Thyroid gland (tissue), 4 donors: ENCODE measurements around the gene COL18A1. TPM values are rescaled to one million over a fixed set of nuclear protein-coding genes. Genes with fewer than 3 reads are reported as not detected.

Source experiments
- DNase-seq, 2 donors: peaks; one replicate each; pipeline ENCODE4 v3.0.0-alpha.2; 2019
- H3K27ac ChIP-seq, 3 donors: fragments of 200-600 bp; sonication (generic); 1 replicate in 2 of 3; 2 replicates in 1 of 3; pipeline ENCODE4 v1.5.1; 2016 to 2019; ENCODE audit warnings: mild to moderate bottlenecking in 1 of 3, moderate library complexity in 1 of 3
- H3K27me3 ChIP-seq: fragments of 200-600 bp; sonication (generic); one replicate; pipeline ENCODE4 v1.5.1; 2019
- H3K36me3 ChIP-seq, 2 donors: fragments of 200-600 bp; sonication (generic); one replicate each; pipeline ENCODE4 v1.5.1; 2016 to 2019
- H3K4me1 ChIP-seq, 2 donors: fragments of 200-600 bp; sonication (generic); one replicate each; pipeline ENCODE4 v1.5.1; 2017 to 2019
- H3K4me3 ChIP-seq, 3 donors: fragments of 200-600 bp; sonication (generic); replicated peaks in 1 of 3; 1 replicate in 2 of 3; 2 replicates in 1 of 3; pipeline ENCODE4 v1.5.1; 2016; ENCODE audit warnings: mild to moderate bottlenecking in 1 of 3
- H3K9me3 ChIP-seq: fragments of 200-600 bp; sonication (generic); one replicate; pipeline ENCODE4 v1.5.1; 2017
- POLR2A ChIP-seq, 2 donors: fragments of 450-650 bp; IDR thresholded peaks; one replicate each; pipeline ENCODE4 v1.6.1; 2017; ENCODE audit warnings: antibody characterized with exemption in 2 of 2, mild to moderate bottlenecking in 2 of 2, moderate library complexity in 1 of 2
- WGBS, 2 donors: methylation state at CpG; one replicate each; pipeline ENCODE4 v1.1.5; 2017; 5-methylcytosine and 5-hydroxymethylcytosine counted together
- intact Hi-C: fragments of 100-400 bp; cut with DNase I; formaldehyde crosslinking; loops from one replicate; pipeline ENCODE4 v1.15.1; 2023
- total RNA-seq, 4 donors: library from RNA; depleted of rRNA; stranded (reverse); fragments of >200 nt; gene quantifications; one replicate each; pipeline ENCODE4 v1.2.3, GENCODE V29; 2016
- TF ChIP-seq, protein P1 (sequence below), 6 experiments: fragments of 200-600 bp in 3 of 6; fragments of 450-650 bp in 3 of 6; sonication (generic) in 3 of 6; IDR thresholded peaks; one replicate each; pipeline ENCODE4 v1.5.1; 2016 to 2019; ENCODE audit warnings: antibody characterized with exemption in 6 of 6, mild to moderate bottlenecking in 2 of 6, inconsistent platforms in 1 of 6, moderate library complexity in 1 of 6

The COL18A1 gene
- total RNA-seq, 4 donors from 2014 or later: 105 to 264 (median 238) TPM

DNA sequence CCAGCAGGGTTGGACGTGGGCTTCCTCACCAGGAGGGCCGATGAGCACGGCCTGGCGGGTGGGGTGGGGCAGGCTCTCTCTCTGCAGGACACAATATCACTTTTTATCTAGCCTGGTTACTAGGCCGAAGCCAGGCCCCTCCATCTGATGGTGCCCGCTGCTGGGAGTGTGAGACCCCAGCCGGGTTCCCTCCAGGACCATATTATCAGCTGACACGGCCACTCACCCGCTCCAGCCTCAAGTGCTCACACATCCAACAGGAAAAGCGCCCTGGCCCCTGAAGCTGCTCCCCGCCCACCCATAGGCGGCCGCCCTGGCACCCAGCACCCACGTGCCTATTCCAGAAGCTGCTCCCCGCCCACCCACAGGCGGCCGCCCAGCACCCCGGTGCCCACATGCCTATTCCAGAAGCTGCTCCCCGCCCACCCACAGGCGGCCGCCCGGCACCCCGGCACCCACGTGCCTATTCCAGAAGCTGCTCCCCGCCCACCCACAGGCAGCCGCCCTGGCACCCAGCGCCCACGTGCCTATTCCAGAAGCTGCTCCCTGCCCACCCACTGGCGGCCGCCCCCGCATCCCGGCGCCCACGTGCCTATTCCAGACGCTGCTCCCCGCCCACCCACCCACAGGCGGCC, 132.3 kb downstream of the COL18A1 start:
- TF ChIP-seq POLR2A (IDR thresholded peaks at IDR 0.05): no peak
- TF ChIP-seq, protein P1, sequence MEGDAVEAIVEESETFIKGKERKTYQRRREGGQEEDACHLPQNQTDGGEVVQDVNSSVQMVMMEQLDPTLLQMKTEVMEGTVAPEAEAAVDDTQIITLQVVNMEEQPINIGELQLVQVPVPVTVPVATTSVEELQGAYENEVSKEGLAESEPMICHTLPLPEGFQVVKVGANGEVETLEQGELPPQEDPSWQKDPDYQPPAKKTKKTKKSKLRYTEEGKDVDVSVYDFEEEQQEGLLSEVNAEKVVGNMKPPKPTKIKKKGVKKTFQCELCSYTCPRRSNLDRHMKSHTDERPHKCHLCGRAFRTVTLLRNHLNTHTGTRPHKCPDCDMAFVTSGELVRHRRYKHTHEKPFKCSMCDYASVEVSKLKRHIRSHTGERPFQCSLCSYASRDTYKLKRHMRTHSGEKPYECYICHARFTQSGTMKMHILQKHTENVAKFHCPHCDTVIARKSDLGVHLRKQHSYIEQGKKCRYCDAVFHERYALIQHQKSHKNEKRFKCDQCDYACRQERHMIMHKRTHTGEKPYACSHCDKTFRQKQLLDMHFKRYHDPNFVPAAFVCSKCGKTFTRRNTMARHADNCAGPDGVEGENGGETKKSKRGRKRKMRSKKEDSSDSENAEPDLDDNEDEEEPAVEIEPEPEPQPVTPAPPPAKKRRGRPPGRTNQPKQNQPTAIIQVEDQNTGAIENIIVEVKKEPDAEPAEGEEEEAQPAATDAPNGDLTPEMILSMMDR (IDR thresholded peaks at IDR 0.05): no peak
- Histone ChIP-seq H3K27me3 (no peaks in the 10 kb centered on the region), H3K4me3 (no peak overlapping the region), H3K36me3 (no peaks in the 10 kb centered on the region), H3K9me3 (no peaks in the 10 kb centered on the region), H3K27ac (no peak overlapping the region), H3K4me1 (peaks cover 17 to 21% of the 10 kb centered on the region in 2 donors)
- DNase-seq: peak; percentile 0 to 1
- intact Hi-C loops: no loop called here
- 94 to 95% methylated on average over 19 to 30 of the region's 37 CpGs for WGBS, 2 donors

DNA sequence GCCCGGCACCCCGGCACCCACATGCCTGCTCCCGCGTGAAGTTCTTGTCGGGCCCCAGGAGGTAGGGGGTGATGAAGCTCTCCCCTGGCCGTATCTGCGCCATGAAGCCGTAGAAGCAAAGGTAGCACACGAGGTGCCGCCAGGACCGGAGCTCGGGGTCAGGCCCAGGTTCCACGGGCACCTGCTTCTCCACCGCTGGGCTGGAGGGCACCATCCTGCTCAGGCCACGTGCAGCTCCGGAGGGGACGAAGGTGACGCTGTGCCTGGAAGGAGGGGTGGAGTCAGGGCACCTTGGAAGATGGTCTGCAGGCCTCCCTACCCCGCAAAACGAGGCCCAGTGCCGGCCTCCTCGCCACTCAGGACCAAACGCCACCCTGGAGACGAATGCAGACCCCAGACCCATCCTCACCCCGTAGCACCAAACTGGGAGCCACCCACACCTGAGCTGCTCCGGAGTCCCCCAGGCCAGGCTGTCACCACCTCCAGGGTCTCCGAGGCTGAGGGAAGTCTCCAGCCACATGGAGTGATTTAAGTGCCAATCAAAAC, 132.9 kb downstream of the COL18A1 start:
- Histone ChIP-seq H3K27ac (no peak overlapping the region), H3K4me3 (no peak overlapping the region), H3K4me1 (peaks cover 19 to 25% of the 10 kb centered on the region in 2 donors), H3K9me3 (no peaks in the 10 kb centered on the region), H3K36me3 (no peaks in the 10 kb centered on the region), H3K27me3 (no peaks in the 10 kb centered on the region)
- peak; percentile 0 to 1 for DNase-seq
- WGBS, 2 donors: 96 to 100% methylated on average over 3 to 23 of the region's 27 CpGs
- intact Hi-C loops: no loop called here
- TF ChIP-seq, protein P1 (IDR thresholded peaks at IDR 0.05): no peak

DNA sequence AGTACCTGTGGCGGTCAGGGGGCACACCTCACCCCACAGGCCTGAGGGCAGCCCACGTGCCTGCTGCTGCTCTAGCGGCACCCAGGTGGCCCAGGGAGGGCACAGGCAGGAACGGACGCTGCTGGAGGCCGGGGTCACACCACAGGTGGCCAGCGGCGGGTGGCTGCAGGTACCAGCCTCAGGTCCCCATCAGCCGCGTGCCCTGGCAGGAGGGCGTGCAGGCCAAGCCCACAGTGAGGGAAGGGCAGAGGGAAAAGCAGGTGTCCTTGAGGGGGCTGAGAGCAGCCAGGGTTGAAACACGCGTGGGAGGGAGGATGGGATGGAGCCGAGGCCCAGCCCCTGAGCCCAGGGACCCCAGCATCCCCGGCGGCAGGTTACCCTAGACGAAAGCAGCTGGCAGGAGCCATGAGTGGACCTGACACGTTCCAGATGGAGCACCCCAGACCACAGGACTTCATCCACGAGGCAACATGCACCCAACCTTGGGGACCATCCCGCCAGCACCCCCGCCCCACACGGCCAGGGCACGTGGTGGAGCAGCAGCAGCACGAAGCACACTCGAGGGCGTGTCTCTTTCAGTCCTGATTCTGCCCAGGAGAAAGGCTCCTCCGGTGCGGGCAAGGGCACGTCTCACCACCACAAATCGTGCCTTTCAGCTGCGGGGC, 133.5 kb downstream of the COL18A1 start:
- Histone ChIP-seq H3K27me3 (no peaks in the 10 kb centered on the region), H3K27ac (no peak overlapping the region), H3K36me3 (no peaks in the 10 kb centered on the region), H3K9me3 (no peaks in the 10 kb centered on the region), H3K4me3 (no peak overlapping the region), H3K4me1 (peaks cover 22 to 29% of the 10 kb centered on the region in 2 donors)
- 94 to 99% methylated on average over 17 to 26 of the region's 31 CpGs for WGBS, 2 donors
- intact Hi-C loops: no loop called here
- TF ChIP-seq POLR2A (IDR thresholded peaks at IDR 0.05): no peak
- TF ChIP-seq, protein P1 (IDR thresholded peaks at IDR 0.05): no peak
- peak; percentile 1 for DNase-seq

DNA sequence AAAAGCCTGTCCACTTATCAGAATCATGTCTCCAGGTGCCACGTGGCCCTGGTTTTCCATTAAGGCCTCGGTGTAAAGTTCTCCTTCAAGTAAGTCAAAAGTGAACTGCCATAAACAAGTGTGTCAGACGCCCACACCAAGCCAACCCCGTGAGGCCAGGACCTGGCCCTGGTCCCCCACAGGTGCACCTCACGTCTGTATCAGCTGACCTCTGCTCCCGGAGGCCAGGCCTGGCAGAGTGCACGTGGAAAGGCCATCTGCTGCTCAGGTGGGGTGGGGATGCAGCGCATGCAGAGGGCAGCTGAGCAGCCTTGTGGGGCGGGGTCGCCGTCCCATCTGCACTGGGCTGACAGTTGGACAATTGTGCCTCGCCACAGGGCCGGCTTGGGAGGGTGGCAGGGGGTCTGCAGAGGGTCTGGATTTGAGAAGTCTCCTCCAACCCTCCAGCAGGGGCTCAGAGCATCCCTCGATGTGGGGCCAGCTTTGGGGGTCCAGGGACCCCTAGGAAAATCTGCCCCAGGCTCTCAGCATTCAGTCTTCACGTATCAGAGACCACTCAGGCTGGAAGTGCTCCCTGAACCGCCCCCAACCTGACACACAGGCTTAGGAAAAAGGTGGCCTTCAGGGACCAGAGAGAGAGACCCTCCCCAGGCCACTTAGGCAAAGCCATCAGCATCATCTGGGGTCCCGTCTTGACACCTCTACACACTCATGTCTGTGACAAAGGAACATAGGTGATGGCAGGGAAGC, 134.3 kb downstream of the COL18A1 start:
- H3K4me1 ChIP-seq: peaks cover 23 to 32% of the 10 kb centered on the region in 2 donors
- no peaks in the 10 kb centered on the region for H3K9me3 ChIP-seq
- intact Hi-C loops: no loop called here
- 88 to 92% methylated on average over 6 to 16 of the region's 17 CpGs for WGBS, 2 donors
- H3K27me3 ChIP-seq: no peaks in the 10 kb centered on the region
- no peak overlapping the region for H3K27ac ChIP-seq
- no peaks in the 10 kb centered on the region for H3K36me3 ChIP-seq
- H3K4me3 ChIP-seq: no peak overlapping the region
- DNase-seq: peak; percentile 0 to 1
- no peak for TF ChIP-seq POLR2A (IDR thresholded peaks at IDR 0.05)
- TF ChIP-seq, protein P1 (IDR thresholded peaks at IDR 0.05): no peak
